GM21825 (cell line): ENCODE results near the gene COG1.

Experiments used
- ATAC-seq: cut with Tn5 transposase; IDR thresholded peaks from one replicate; pipeline ENCODE4 v1.9.1; 2021; ENCODE audit warnings: mild to moderate bottlenecking, moderate library complexity; ENCODE audit not compliant: unreplicated experiment

The COG1 gene

GRCh38 chr17:73166731-73167581, 25.9 kb upstream of the COG1 start:
- ATAC-seq, result peak; percentile 36

GRCh38 chr17:73168667-73169066, 24.2 kb upstream of the COG1 start:
- no peak for ATAC-seq

- no peak for ATAC-seq
Observed at GRCh38 chr17:73170324-73170723, 22.5 kb upstream of the COG1 start.

GRCh38 chr17:73172252-73172651, 20.6 kb upstream of the COG1 start:
- no peak for ATAC-seq

GRCh38 chr17:73174126-73174525, 18.7 kb upstream of the COG1 start:
- no peak for ATAC-seq

GRCh38 chr17:73175962-73176565, 16.8 kb upstream of the COG1 start:
- no peak for ATAC-seq

- no peak for ATAC-seq
Observed at GRCh38 chr17:73179387-73179786, 13.5 kb upstream of the COG1 start.

- no peak for ATAC-seq
Observed at GRCh38 chr17:73179878-73180277, 13.0 kb upstream of the COG1 start.

- no peak for ATAC-seq
Observed at GRCh38 chr17:73182616-73183310, 10.1 kb upstream of the COG1 start.

GRCh38 chr17:73184136-73184993, 8.5 kb upstream of the COG1 start:
- no peak for ATAC-seq

GRCh38 chr17:73186283-73187050, 6.4 kb upstream of the COG1 start:
- ATAC-seq, result no peak

GRCh38 chr17:73187203-73187769, 5.6 kb upstream of the COG1 start:
- ATAC-seq, result no peak

GRCh38 chr17:73188011-73188410, 4.8 kb upstream of the COG1 start:
- no peak for ATAC-seq

GRCh38 chr17:73189417-73190099, 3.3 kb upstream of the COG1 start:
- ATAC-seq, result no peak

- peak; percentile 41 for ATAC-seq
Observed at GRCh38 chr17:73191443-73192205, 1.2 kb upstream of the COG1 start.

- peak; percentile 58 for ATAC-seq
Observed at GRCh38 chr17:73192206-73192893, 505 bp upstream of the COG1 start.

GRCh38 chr17:73194514-73195222, 1.8 kb downstream of the COG1 start:
- no peak for ATAC-seq
